CD4-positive, alpha-beta T cell treated with Interleukin-4 for 1 hour (primary cell): ENCODE data around the gene GAREM1.
A peak's percentile ranks its signal among the peaks of the same experiment; 100 is the strongest.
"Not testable (repeated sequence)": the region's sequence is repeated elsewhere in the genome, so short reads cannot be mapped to it uniquely, and the experiment has no call there.

ENCODE experiments used
- DNase-seq, 2 donors: peaks; one replicate each; pipeline ENCODE4 v3.0.0-alpha.2; 2020 to 2022

GAREM1 gene

DNA sequence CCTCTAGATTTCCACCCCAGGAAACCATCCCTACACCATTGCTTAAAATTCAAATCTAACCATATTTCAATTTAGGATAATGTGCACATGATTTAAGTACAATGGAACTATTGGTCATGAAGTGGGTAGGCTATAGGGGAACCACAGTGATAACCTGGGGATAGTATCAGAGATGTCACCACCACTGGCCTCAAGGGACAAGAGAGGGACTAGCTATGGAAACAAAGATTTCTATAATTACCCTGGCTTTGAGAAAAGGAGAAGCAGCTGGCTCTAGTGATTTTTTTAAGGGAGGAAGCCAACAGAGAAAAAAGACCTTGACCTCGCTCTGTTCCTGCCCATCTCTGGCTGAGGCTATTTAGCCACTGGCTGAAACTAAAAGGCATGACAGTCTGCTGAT is 148.9 kb downstream of the GAREM1 start:
- DNase-seq = no peak

DNA sequence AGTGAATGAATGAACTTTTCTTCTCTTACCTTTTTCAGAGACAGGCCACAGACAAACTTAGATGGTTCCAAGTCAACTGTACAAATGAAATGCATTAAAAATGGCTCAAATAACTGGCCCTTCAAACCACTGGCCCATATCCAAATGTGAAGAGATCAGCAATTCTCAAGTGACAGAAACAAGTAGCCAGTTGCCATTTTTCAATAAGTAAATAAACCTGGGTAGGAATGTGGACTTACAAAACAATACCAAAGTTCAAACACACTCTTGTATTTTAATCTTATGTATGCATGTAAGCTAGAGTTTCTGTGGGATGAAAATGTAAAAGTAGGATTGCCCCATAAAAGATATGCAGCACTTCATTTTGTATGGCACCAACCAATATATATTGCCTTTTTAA is 151.6 kb downstream of the GAREM1 start:
- DNase-seq = no peak

GRCh38 chr18:32318581-32318980 is 152.1 kb downstream of the GAREM1 start:
- no peak for DNase-seq

- DNase-seq = no peak
These were observed 153.0 kb downstream of the GAREM1 start for GRCh38 chr18:32317651-32318050.

GRCh38 chr18:32315881-32316280 is 154.8 kb downstream of the GAREM1 start:
- no peak for DNase-seq

DNA sequence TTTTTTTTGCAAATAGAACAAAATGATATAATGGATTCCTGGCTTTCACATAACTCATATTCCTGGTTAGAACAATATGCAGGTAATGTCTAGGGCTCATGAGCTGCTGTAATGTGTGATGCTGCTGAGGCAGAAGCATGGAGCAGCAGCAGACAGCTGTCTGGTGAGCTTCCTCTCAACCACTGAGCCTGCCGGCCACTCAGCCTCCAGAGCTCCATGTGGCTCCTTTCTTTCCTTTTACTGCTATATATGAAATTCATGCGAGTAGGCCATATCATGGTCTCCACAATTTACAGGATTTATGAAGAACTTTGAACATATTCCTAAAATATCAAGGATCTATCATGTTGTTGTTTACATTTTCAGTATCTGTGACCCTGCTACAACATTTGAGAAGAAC is 159.9 kb downstream of the GAREM1 start:
- DNase-seq = no peak

GRCh38 chr18:32310101-32310500 is 160.6 kb downstream of the GAREM1 start:
- no peak for DNase-seq

DNA sequence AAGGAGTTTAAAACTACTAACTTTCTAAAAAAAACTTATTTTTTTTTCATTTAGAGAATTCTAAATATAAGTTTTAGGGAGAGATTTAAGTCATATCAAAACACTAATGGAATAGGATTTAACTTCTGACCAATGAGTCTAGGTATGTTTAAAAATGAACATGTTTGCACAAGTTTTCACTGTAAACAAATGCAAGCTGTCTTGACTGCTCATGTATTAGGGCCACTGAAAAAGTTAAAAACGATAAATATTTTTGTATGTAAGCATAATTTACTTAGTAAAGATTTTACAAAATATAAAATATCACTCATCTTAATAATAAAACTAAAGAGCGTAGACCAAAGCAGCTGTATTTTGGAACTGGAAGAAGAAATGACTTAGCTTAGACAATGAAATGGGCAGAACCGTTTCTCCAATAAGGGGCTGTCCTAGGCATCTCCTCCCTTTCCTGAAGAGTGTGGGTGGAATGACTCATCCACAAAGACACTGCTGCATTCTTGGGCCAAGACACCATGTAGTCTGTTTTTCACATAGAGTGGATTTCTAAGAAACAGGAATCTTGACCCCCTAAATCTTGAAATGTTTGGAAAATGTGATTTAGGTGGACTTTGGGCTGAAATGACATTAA is 162.1 kb downstream of the GAREM1 start:
- DNase-seq = no peak

- DNase-seq = no peak
These were observed 167.3 kb downstream of the GAREM1 start for GRCh38 chr18:32303400-32303799.

DNA sequence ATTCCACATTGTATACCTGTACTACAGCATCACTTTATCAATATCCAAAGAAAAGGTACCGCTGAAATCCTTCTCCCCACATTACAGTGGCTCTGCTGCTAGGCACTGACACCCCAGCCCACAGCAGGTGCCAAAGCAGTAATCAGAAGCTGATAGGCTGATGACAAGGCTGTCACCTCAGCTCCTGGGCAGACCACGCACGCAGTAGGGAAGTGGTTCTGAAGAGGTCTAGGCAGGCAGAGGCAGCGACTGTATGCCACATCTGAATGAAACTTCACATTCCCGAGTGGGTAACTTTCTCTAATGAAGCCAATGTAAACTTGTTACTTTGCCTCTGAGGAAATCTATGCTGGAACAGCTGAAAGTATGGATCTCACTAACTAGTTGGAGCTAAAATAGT is 167.9 kb downstream of the GAREM1 start:
- no peak for DNase-seq

DNA sequence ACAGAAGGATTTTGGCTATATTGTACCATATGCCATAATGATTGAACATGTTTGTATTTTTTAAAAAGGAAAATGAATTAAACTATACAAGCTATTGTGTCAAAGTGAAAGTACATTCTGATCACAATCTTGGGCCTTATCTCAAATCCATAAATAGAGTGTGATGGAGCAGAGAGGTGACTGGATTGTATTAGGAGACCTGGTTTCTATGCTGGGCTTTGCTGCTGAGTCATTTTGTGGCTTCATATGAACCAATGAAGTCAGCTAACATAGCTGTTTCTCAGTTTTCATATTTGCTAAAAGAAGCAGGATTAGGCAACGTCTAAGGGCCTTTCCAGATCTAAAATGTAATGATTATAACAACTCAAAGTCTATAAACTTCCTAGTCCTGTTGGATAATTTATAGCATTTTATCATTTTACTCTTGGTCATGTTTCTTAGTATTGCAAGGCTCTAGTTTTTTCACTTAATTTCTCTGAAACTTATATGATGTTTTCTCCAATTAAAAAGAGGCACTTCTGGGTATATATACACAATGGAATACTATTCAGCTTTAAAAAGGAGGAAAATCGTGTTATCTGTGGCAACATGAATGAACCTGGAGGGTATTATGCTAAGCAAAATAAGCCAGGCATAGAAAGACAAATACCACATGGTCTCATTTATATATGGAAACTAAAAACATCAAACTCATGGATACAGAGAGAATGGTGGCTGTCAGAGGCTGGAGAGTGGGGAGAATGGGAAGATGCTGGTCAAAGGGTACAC is 168.5 kb downstream of the GAREM1 start:
- DNase-seq = no peak

DNA sequence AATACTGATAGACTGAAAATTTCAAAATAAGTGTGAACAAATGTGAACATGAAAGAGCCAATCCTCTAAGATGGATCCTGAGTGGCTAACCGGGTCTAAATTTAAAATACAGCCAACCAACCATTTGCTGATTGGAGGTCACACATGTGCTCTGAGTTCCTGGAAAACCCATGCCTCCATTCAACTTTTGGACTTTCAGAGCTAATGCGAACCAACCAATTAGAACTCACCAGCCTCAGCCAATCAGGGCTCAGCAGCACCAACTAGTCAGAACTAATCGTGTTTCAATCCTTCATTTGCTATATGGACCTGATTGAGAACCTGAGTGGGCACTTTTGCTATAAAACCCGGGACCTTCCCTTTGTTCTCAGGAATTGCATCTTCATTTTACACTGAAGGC is 169.3 kb downstream of the GAREM1 start:
- DNase-seq = no peak

DNA sequence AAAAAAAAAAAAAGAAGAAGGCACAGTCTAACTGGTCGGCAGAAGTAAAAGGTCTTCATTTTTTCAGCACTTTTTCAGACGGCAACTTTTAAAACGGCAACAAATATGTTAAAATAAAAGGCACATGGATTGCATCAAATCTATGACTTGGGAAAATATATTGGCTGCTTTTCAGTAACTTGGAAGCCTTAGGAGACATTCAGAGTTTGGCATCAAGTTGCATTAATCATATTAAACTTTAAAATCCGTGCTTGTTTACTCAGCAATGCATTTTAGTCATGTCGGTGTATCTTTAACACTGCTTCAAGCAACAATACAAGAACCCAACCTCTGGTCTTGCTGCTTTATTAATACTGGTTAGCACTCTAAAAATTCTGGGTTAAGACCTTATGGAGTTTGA is 169.8 kb downstream of the GAREM1 start:
- no peak for DNase-seq

GRCh38 chr18:32299484-32299883 is 171.2 kb downstream of the GAREM1 start:
- DNase-seq = no peak

- no peak for DNase-seq
These were observed 172.5 kb downstream of the GAREM1 start for GRCh38 chr18:32298171-32298667.

GRCh38 chr18:32297579-32298170 is 173.0 kb downstream of the GAREM1 start:
- no peak for DNase-seq

- no peak for DNase-seq
These were observed 173.8 kb downstream of the GAREM1 start for GRCh38 chr18:32296851-32297250.

GRCh38 chr18:32295604-32296003 is 175.1 kb downstream of the GAREM1 start:
- DNase-seq = no peak

GRCh38 chr18:32293107-32293506 is 177.6 kb downstream of the GAREM1 start:
- DNase-seq = no peak

- DNase-seq = not testable (repeated sequence)
These were observed 179.1 kb downstream of the GAREM1 start for GRCh38 chr18:32291623-32292022.

- DNase-seq = no peak
These were observed 179.9 kb downstream of the GAREM1 start for GRCh38 chr18:32290810-32291209.

- peak in 1 of 2 donors; percentile 26 for DNase-seq
These were observed 181.1 kb downstream of the GAREM1 start for GRCh38 chr18:32289483-32290075.

DNA sequence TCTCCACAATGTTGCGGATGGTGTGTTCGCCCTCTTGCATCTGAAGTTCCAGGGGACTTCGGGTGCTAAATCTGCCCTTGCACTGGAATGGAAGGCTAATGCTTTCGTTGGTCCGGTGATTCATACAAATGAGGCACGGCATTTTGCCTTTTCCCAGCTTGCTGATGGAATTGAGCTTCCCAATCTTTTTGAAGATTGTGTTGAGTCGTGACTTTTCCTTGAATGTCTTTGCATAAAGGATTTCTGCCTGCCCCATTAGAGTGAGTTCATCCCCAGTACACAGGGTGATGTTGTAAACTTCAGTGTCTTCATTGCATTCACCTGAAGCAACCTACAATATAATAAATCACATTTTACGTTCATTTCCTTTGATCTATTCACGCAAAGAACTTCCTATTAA is 182.8 kb downstream of the GAREM1 start:
- no peak for DNase-seq

DNA sequence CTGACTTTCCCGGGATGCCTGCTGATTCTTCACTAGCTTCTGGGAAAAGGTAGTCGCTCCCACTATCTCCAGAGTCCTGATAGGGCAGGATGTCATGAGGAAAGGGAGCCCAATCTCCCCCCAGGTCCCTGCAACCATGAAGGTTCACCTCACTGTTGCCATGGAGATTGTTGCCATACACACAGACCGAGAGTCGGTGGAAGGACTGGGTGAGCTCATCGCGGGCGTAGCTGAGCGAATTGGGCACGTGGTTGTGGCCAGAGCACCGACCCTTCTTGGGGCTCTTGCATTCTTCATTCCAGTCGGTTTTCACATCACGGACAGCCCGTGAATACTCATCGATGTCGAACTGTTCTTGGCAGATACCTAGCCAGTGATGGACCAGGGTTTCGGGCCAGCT is 183.4 kb downstream of the GAREM1 start:
- DNase-seq = no peak
